HG02870 (cell line): ENCODE results near the gene CD99L2.

ENCODE experiments used
- ATAC-seq: cut with Tn5 transposase; IDR thresholded peaks from one replicate; pipeline ENCODE4 v1.9.1; 2021; ENCODE audit warnings: mild to moderate bottlenecking, moderate library complexity; ENCODE audit not compliant: unreplicated experiment

The CD99L2 gene

DNA sequence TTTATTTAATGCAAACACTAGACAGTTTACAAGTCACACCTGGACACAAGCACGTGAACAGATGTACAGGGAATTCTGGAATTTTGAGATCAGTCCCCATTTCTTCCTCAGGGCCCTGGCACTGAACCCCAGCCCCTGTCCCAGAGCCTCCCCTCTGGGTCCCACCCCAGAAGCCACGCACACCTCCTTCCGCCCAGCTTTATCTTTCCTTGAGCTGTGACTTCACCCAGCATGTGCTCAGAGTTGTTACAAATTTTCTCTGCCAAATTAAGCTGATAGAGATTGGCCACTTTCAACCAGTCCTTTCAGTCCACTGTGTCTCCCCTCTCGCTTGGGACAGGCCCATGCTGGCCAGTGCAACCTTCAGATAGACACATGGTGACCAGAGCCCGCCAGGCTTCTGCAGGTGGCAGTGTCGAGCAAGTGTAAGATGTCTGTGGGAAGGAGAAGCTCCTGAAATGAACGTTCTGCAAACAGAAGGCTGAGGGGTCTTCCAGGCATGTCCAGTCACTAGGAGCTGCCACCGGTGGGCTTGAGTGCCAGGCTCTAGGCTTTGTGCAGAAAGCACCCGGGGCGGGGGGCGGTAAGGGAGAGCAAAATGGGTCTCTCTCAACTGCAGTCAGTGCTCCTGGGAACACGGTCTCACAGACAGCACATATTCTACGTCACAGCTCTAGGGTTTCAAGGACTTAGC, 132.0 kb downstream of the CD99L2 start:
- no peak for ATAC-seq

DNA sequence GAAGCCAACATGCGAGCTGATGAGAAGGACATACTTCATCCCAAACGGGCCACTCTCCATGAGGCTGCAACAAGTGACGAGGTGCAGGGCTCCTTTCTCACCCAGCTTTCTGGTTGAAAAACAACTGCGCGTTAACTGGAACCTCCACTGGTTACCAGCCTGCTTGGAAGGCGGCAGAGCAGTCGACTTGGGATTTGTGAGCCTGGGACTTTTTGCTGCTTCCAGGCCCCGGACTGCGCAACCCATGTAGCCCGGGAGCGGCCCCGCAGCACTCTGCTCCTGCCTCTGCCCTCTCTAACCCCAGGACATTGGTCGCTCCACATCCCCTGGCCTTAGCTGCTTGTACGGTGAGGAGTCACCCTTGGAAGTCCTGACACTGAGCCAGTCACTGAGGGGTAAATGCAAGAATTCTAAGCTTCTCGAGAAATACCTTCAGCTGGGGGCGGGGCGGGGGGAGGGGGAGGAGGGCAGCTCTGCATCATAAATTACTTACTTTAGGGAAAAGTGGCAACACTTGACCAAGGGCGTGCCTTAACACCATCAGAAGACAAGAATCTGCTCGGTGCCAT, 132.6 kb downstream of the CD99L2 start:
- no peak for ATAC-seq

GRCh38 chrX:150765237-150765636, 133.2 kb downstream of the CD99L2 start:
- no peak for ATAC-seq

- no peak for ATAC-seq
These were observed 134.7 kb downstream of the CD99L2 start for GRCh38 chrX:150763810-150764209.

DNA sequence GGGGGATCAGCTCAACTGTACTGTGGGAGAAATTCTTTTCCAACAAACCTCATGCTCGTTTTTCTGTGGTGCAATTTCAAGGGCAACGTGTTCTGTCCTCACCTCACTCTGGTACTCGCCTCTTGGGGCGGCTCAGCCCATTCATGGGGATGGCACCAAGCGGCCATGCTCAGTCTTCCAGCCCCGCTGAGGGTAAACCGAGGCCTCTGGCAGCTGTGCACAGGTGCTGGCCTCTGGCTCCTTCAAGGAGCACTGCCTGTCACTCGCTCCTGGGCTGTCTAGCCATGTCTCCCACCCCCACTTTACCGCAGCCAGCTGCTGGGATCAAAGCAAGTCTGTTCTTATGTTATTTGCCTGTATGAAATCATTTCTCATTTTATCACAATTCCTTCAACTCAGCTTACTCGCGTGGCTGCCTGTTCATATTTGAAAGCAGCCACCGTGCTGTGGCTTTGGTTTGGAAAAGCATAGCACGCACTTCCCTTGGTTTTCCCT, 135.1 kb downstream of the CD99L2 start:
- no peak for ATAC-seq

- ATAC-seq: no peak
These were observed 136.0 kb downstream of the CD99L2 start for GRCh38 chrX:150762258-150763165.

DNA sequence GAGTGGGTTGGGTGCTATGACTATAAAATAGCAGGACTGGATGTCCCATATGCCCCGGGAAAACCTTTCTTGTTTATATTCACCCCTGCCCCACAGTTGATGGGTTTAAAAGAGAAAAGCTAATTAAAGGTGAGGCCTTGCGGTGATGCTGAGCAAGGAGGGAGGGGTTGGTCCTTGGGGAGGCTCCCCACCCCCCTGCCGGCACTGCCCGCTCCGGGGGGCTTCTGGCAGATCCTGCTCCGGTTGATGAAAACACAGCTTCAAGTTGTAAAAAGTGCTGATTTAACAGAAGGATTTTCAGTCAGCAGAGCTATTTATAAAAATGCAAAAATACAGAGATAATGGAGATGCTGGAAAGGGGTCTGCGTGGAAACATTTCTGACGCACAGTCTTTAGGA, 136.7 kb downstream of the CD99L2 start:
- ATAC-seq: no peak

- no peak for ATAC-seq
These were observed 137.2 kb downstream of the CD99L2 start for GRCh38 chrX:150761176-150761818.

GRCh38 chrX:150759568-150760416, 138.7 kb downstream of the CD99L2 start:
- no peak for ATAC-seq

DNA sequence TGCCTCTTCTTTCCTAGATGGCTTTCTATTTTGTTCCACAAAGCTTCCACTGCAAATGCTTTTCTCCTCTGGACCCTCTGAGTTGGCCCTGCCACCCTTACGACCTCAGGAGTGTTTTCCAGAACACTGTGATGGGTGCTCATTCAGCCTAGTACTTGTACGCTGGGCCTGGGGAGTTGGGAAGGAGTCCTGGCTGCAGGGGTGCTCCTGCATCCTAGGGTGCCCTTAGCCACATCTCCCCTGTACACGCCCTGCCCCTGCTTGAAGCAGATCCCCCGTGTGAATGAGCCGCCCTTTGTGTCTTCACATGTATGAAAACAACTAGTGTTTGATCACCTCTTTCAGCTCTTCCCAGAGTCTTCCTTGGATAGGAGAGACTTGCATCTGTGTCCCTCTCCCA, 141.1 kb downstream of the CD99L2 start:
- ATAC-seq: no peak

DNA sequence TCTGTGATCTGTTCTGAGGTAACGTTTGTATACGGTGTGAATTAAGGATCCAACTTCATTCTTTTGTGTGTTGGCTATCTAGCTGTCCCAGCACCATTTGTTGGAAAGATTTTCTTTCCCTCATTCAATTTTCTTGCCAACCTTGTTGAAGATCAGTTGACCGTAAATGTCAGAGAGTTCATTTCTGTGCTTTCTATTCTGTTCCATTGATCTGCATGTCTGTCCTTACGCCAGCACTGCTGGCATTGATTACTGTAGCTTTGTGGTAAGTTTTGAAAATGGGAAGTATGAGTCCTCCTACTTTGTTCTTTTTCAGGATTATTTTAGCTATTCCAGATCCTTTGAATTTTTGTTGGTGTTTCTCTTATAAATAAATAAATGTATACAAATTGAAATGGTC, 144.5 kb downstream of the CD99L2 start:
- ATAC-seq: no peak

GRCh38 chrX:150753357-150753756, 145.1 kb downstream of the CD99L2 start:
- no peak for ATAC-seq

- ATAC-seq: no peak
These were observed 146.3 kb downstream of the CD99L2 start for GRCh38 chrX:150752124-150752523.

GRCh38 chrX:150736475-150736874, 162.0 kb downstream of the CD99L2 start:
- peak; percentile 54 for ATAC-seq

DNA sequence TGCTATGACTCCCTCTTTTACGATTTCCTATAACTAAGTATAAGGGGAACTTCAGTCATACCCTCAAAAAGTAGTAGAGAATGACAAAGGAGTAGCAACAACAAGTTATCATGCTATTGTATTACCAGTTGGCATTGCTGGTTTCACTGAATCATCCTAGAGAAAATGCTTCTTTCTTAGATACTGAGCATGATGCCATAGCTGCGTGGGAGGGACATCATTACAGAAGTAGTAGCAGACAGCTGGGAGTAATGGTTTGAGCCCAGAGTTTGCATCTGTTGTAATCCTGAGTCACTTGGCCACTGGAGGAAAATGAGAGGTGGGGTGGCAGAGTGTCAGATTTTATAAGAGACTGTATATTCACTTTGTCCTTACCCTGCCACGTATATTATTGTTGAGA, 166.7 kb downstream of the CD99L2 start:
- no peak for ATAC-seq

GRCh38 chrX:150730719-150731118, 167.7 kb downstream of the CD99L2 start:
- ATAC-seq: no peak

DNA sequence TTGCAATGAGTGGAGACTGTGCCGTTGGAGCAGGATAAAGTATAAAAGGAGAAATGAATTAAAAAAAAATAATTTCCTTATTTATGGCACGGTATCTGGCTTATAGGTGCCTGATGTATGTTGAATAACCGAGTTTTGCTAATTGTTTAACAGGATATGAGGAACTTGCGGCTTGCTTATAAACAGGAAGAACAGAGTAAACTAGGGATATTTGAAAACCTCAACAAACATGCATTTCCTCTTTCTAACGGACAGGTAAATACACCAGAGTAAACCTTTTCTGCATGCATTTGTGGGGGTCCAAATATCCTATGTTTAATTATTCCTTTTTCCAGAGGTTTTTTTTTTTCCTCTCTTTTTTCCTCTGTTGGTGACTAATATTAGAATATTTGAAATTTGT, 168.5 kb downstream of the CD99L2 start:
- ATAC-seq: no peak

GRCh38 chrX:150719621-150720020, 178.8 kb downstream of the CD99L2 start:
- no peak for ATAC-seq
